GM23338 (cell line): ENCODE data around the gene ILDR2. TPM values are rescaled to one million over a fixed set of nuclear protein-coding genes. Genes with fewer than 3 reads are reported as not detected.

Source experiments
- ATAC-seq: fragments of 200-7000 bp; cut with Tn5 transposase; 3 replicates; pipeline ENCODE4 v1.9.1; 2020
- DNase-seq: peaks from one replicate; pipeline ENCODE4 v3.0.0-alpha.2; 2015; ENCODE audit warnings: low spot score
- H2AFZ ChIP-seq: fragments of 200-600 bp; sonication (generic); 2 replicates; pipeline ENCODE4 v1.8.0; 2016; ENCODE audit warnings: antibody characterized with exemption, mild to moderate bottlenecking, moderate library complexity
- H3F3A ChIP-seq: fragments of 200-600 bp; sonication (generic); replicated peaks from 2 replicates; pipeline ENCODE4 v1.8.0; 2017; ENCODE audit warnings: antibody characterized with exemption, mixed run types, low read depth
- H3K27ac ChIP-seq: fragments of 200-600 bp; sonication (generic); 2 replicates; pipeline ENCODE4 v1.6.1; 2016; ENCODE audit warnings: low read depth
- H3K27me3 ChIP-seq: fragments of 200-600 bp; sonication (generic); 2 replicates; pipeline ENCODE4 v1.8.0; 2016; ENCODE audit warnings: mild to moderate bottlenecking, mixed run types, moderate library complexity; ENCODE audit not compliant: insufficient read depth
- H3K36me3 ChIP-seq: fragments of 200-600 bp; sonication (generic); 2 replicates; pipeline ENCODE4 v1.8.0; 2016; ENCODE audit warnings: mild to moderate bottlenecking; ENCODE audit not compliant: insufficient read depth
- H3K4me1 ChIP-seq: fragments of 200-600 bp; sonication (generic); 2 replicates; pipeline ENCODE4 v1.8.0; 2016; ENCODE audit warnings: mild to moderate bottlenecking, moderate library complexity; ENCODE audit not compliant: insufficient read depth
- H3K4me2 ChIP-seq: fragments of 200-600 bp; sonication (generic); 2 replicates; pipeline ENCODE4 v1.7.1; 2017; ENCODE audit warnings: mixed run types
- H3K4me3 ChIP-seq: fragments of 200-600 bp; sonication (generic); 2 replicates; pipeline ENCODE4 v1.6.1; 2016; ENCODE audit warnings: mixed run types
- H3K79me2 ChIP-seq: fragments of 200-600 bp; sonication (generic); replicated peaks from 2 replicates; pipeline ENCODE4 v1.8.0; 2017; ENCODE audit warnings: mild to moderate bottlenecking; ENCODE audit not compliant: insufficient read depth
- H3K9me2 ChIP-seq: fragments of 200-600 bp; sonication (generic); 2 replicates; pipeline ENCODE4 v1.8.0; 2017; ENCODE audit not compliant: insufficient read depth
- H4K20me1 ChIP-seq: fragments of 200-600 bp; sonication (generic); replicated peaks from 2 replicates; pipeline ENCODE4 v1.8.0; 2017; ENCODE audit warnings: mild to moderate bottlenecking; ENCODE audit not compliant: insufficient read depth
- H3K27ac Mint-ChIP-seq: 2 replicates; pipeline ENCODE4 v1.8.0; 2020; ENCODE audit warnings: inconsistent platforms, mild to moderate bottlenecking, moderate library complexity, mixed read lengths
- H3K27me3 Mint-ChIP-seq: 3 replicates; pipeline ENCODE4 v1.8.0; 2022; ENCODE audit warnings: low read depth, mild to moderate bottlenecking, moderate library complexity, mixed read lengths, inconsistent platforms; ENCODE audit not compliant: insufficient read depth, poor library complexity
- H3K36me3 Mint-ChIP-seq: 3 replicates; pipeline ENCODE4 v1.8.0; 2021; ENCODE audit warnings: low read depth, mild to moderate bottlenecking, inconsistent platforms, moderate library complexity, mixed read lengths
- H3K4me1 Mint-ChIP-seq: 3 replicates; pipeline ENCODE4 v1.8.0; 2020; ENCODE audit warnings: mild to moderate bottlenecking, inconsistent platforms, mixed read lengths
- H3K4me3 Mint-ChIP-seq: 3 replicates; pipeline ENCODE4 v1.8.0; 2021; ENCODE audit warnings: moderate library complexity, mild to moderate bottlenecking, inconsistent platforms, mixed read lengths
- H3K9me3 Mint-ChIP-seq: 3 replicates; pipeline ENCODE4 v1.8.0; 2020; ENCODE audit warnings: moderate library complexity, mild to moderate bottlenecking, inconsistent platforms, mixed read lengths
- CREB1 ChIP-seq: fragments of 250-450 bp; sonication (Bioruptor Pico); IDR thresholded peaks from 2 replicates; pipeline ENCODE4 v1.5.0; 2020; ENCODE audit warnings: low read depth, mild to moderate bottlenecking, moderate library complexity
- EZH2 ChIP-seq: fragments of 200-600 bp; sonication (generic); IDR thresholded peaks from one replicate; pipeline ENCODE4 v1.8.0; 2017; ENCODE audit warnings: antibody characterized with exemption, mild to moderate bottlenecking, low read depth; ENCODE audit not compliant: unreplicated experiment
- EZH2phosphoT487 ChIP-seq: fragments of 200-600 bp; sonication (generic); IDR thresholded peaks from one replicate; pipeline ENCODE4 v1.8.1; 2018; ENCODE audit warnings: antibody characterized with exemption; ENCODE audit not compliant: unreplicated experiment
- NANOG ChIP-seq: IDR thresholded peaks from 2 replicates; pipeline ENCODE4 v1.6.1; 2016; ENCODE audit warnings: antibody characterized with exemption, borderline replicate concordance
- STAT1 ChIP-seq: IDR thresholded peaks from one replicate; pipeline ENCODE4 v1.6.1; 2016; ENCODE audit warnings: antibody characterized with exemption; ENCODE audit not compliant: unreplicated experiment
- ZNF114 ChIP-seq: fragments of 250-450 bp; sonication (Bioruptor Pico); IDR thresholded peaks from 2 replicates; pipeline ENCODE4 v1.5.0; 2020; ENCODE audit warnings: mild to moderate bottlenecking, moderate library complexity
- polyA plus RNA-seq: library from polyadenylated mRNA; unstranded; fragments of >200 nt; fragmentation: Nextera tagmentation; extraction: Ambion mirVana; gene quantifications from 2 replicates; pipeline ENCODE4 v1.2.1, GENCODE V29; 2016
- total RNA-seq: library from RNA; depleted of rRNA; stranded (reverse); fragments of >200 nt; shearing (Covaris generic); gene quantifications from 2 replicates; pipeline ENCODE4 v1.2.3, GENCODE V29; 2014
- TF ChIP-seq, protein P1 (sequence below): fragments of 250-450 bp; sonication (Bioruptor Pico); IDR thresholded peaks from 2 replicates; pipeline ENCODE4 v1.5.0; 2020; ENCODE audit warnings: mild to moderate bottlenecking, moderate library complexity
- TF ChIP-seq, protein P2 (sequence below): IDR thresholded peaks from 2 replicates; pipeline ENCODE4 v1.6.1; 2016; ENCODE audit warnings: antibody characterized with exemption

The ILDR2 gene
- total and polyA plus RNA-seq, 2 experiments from 2014 or later = 0.27 to 2.4 TPM

DNA sequence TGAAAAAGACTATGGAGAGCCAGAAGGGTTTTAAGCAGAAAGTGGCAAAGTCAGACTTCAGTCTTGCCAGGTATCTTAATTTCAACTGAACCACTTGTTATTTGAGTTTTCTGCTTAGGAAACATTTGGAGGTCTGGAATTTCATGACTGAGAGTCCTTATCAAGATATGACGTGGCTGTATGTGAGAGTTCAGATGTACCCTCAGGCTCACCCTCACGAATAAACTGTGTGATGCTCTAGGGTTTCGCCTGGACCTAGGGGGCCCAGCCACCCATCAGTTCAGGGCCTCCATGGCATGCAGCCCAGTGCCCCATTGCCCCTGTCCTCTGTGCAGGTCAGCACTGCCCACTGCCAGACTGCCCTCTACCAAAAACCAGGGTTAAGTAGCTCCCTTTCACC lies 68.7 kb downstream of the ILDR2 start:
- Histone ChIP-seq H3K9me2 (no peaks in the 10 kb centered on the region), H2AFZ (no peak overlapping the region), H3K4me2 (no peak overlapping the region), H3K79me2 (no peaks in the 10 kb centered on the region), H3F3A (no peaks in the 10 kb centered on the region), H3K27me3 (no peaks in the 10 kb centered on the region), H3K4me3 (no peak overlapping the region), H3K4me1 (no peaks in the 10 kb centered on the region), H3K36me3 (no peaks in the 10 kb centered on the region), H3K27ac (no peak overlapping the region), H4K20me1 (no peaks in the 10 kb centered on the region)
- Mint-ChIP-seq H3K4me1 (no peaks in the 10 kb centered on the region), H3K36me3 (peaks cover 13% of the 10 kb centered on the region; the same call in 2 of the 3 replicates), H3K27ac (no peak overlapping the region), H3K27me3 (peaks cover 8% of the 10 kb centered on the region), H3K9me3 (peaks cover 12% of the 10 kb centered on the region), H3K4me3 (no peak overlapping the region)
- ATAC-seq (no peak), DNase-seq (no peak)
- no peak for TF ChIP-seq STAT1
- no peak for TF ChIP-seq ZNF114 (CRISPR knock-in tag)
- TF ChIP-seq NANOG = no peak
- TF ChIP-seq, protein P1, sequence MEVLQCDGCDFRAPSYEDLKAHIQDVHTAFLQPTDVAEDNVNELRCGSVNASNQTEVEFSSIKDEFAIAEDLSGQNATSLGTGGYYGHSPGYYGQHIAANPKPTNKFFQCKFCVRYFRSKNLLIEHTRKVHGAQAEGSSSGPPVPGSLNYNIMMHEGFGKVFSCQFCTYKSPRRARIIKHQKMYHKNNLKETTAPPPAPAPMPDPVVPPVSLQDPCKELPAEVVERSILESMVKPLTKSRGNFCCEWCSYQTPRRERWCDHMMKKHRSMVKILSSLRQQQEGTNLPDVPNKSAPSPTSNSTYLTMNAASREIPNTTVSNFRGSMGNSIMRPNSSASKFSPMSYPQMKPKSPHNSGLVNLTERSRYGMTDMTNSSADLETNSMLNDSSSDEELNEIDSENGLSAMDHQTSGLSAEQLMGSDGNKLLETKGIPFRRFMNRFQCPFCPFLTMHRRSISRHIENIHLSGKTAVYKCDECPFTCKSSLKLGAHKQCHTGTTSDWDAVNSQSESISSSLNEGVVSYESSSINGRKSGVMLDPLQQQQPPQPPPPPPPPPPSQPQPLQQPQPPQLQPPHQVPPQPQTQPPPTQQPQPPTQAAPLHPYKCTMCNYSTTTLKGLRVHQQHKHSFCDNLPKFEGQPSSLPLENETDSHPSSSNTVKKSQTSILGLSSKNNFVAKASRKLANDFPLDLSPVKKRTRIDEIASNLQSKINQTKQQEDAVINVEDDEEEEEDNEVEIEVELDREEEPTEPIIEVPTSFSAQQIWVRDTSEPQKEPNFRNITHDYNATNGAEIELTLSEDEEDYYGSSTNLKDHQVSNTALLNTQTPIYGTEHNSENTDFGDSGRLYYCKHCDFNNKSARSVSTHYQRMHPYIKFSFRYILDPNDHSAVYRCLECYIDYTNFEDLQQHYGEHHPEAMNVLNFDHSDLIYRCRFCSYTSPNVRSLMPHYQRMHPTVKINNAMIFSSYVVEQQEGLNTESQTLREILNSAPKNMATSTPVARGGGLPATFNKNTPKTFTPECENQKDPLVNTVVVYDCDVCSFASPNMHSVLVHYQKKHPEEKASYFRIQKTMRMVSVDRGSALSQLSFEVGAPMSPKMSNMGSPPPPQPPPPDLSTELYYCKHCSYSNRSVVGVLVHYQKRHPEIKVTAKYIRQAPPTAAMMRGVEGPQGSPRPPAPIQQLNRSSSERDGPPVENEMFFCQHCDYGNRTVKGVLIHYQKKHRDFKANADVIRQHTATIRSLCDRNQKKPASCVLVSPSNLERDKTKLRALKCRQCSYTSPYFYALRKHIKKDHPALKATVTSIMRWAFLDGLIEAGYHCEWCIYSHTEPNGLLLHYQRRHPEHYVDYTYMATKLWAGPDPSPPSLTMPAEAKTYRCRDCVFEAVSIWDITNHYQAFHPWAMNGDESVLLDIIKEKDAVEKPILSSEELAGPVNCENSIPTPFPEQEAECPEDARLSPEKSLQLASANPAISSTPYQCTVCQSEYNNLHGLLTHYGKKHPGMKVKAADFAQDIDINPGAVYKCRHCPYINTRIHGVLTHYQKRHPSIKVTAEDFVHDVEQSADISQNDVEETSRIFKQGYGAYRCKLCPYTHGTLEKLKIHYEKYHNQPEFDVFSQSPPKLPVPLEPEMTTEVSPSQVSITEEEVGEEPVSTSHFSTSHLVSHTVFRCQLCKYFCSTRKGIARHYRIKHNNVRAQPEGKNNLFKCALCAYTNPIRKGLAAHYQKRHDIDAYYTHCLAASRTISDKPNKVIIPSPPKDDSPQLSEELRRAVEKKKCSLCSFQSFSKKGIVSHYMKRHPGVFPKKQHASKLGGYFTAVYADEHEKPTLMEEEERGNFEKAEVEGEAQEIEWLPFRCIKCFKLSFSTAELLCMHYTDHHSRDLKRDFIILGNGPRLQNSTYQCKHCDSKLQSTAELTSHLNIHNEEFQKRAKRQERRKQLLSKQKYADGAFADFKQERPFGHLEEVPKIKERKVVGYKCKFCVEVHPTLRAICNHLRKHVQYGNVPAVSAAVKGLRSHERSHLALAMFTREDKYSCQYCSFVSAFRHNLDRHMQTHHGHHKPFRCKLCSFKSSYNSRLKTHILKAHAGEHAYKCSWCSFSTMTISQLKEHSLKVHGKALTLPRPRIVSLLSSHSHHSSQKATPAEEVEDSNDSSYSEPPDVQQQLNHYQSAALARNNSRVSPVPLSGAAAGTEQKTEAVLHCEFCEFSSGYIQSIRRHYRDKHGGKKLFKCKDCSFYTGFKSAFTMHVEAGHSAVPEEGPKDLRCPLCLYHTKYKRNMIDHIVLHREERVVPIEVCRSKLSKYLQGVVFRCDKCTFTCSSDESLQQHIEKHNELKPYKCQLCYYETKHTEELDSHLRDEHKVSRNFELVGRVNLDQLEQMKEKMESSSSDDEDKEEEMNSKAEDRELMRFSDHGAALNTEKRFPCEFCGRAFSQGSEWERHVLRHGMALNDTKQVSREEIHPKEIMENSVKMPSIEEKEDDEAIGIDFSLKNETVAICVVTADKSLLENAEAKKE (CRISPR knock-in tag) = no peak
- no peak for TF ChIP-seq CREB1 (CRISPR knock-in tag)
- TF ChIP-seq, protein P2, sequence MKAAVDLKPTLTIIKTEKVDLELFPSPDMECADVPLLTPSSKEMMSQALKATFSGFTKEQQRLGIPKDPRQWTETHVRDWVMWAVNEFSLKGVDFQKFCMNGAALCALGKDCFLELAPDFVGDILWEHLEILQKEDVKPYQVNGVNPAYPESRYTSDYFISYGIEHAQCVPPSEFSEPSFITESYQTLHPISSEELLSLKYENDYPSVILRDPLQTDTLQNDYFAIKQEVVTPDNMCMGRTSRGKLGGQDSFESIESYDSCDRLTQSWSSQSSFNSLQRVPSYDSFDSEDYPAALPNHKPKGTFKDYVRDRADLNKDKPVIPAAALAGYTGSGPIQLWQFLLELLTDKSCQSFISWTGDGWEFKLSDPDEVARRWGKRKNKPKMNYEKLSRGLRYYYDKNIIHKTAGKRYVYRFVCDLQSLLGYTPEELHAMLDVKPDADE = no peak
- TF ChIP-seq EZH2phosphoT487 = no peak
- TF ChIP-seq EZH2 = no peak
